ENCODE measurements around the gene SH3GL3. TPM values are rescaled to one million over a fixed set of nuclear protein-coding genes. Genes with fewer than 3 reads are reported as not detected.

The SH3GL3 gene
- polyA plus RNA-seq, 2 donors: 3.3 to 8.3 TPM

GRCh38 chr15:83475551-83475950 is 28.4 kb downstream of the SH3GL3 start:
- Histone ChIP-seq H3K27me3 (ENCODE audit: control insufficient read depth in 1 of 2, insufficient read depth in 2 of 2, low read length in 2 of 2) (no peaks in the 10 kb centered on the region), H3K4me3 (ENCODE audit: low read depth in 1 of 2, low read length in 2 of 2) (no peak overlapping the region), H3K9me3 (ENCODE audit: control insufficient read depth in 2 of 2, insufficient read depth in 1 of 2, low read depth in 1 of 2, low read length in 1 of 2) (no peaks in the 10 kb centered on the region), H3K4me1 (ENCODE audit: control insufficient read depth in 2 of 2, insufficient read depth in 2 of 2, low read length in 1 of 2) (no peaks in the 10 kb centered on the region), H3K27ac (ENCODE audit: low read depth in 2 of 2, low read length in 1 of 2) (no peak overlapping the region), H3K36me3 (ENCODE audit: control insufficient read depth in 2 of 2, insufficient read depth in 2 of 2, low read length in 1 of 2) (no peaks in the 10 kb centered on the region)
- 86 to 87% methylated on average over 2 of the region's 2 CpGs for WGBS, 2 donors

- Histone ChIP-seq H3K4me3 (ENCODE audit: low read depth in 1 of 2, low read length in 2 of 2) (no peak overlapping the region), H3K27ac (ENCODE audit: low read depth in 2 of 2, low read length in 1 of 2) (no peak overlapping the region), H3K27me3 (ENCODE audit: control insufficient read depth in 1 of 2, insufficient read depth in 2 of 2, low read length in 2 of 2) (no peaks in the 10 kb centered on the region), H3K9me3 (ENCODE audit: control insufficient read depth in 2 of 2, insufficient read depth in 1 of 2, low read depth in 1 of 2, low read length in 1 of 2) (no peaks in the 10 kb centered on the region), H3K4me1 (ENCODE audit: control insufficient read depth in 2 of 2, insufficient read depth in 2 of 2, low read length in 1 of 2) (no peaks in the 10 kb centered on the region), H3K36me3 (ENCODE audit: control insufficient read depth in 2 of 2, insufficient read depth in 2 of 2, low read length in 1 of 2) (no peaks in the 10 kb centered on the region)
- WGBS, 2 donors: 78% methylated on average over 2 of the region's 2 CpGs
Observed at GRCh38 chr15:83476066-83476465, 28.9 kb downstream of the SH3GL3 start.

DNA sequence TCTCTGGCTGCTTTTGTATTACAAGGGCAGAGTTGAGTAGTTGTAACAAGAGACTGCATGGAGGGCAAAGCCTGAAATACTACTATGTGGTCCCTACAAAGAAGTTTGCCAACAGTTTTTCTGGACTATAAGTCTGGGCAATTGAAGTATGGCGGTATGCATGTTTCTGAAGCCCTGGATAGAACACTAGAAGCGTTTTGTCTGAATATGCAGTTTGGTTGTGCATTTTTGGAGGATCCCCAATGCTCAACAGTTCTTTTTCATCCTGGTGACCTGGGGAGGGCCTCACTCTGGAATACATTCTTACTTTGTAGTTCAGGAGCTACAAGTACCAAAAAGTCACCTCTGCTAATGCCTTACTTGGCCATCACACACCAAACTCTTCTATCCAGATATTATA is 29.6 kb downstream of the SH3GL3 start:
- Histone ChIP-seq H3K27ac (ENCODE audit: low read depth in 2 of 2, low read length in 1 of 2) (no peak overlapping the region), H3K27me3 (ENCODE audit: control insufficient read depth in 1 of 2, insufficient read depth in 2 of 2, low read length in 2 of 2) (no peaks in the 10 kb centered on the region), H3K4me1 (ENCODE audit: control insufficient read depth in 2 of 2, insufficient read depth in 2 of 2, low read length in 1 of 2) (no peaks in the 10 kb centered on the region), H3K4me3 (ENCODE audit: low read depth in 1 of 2, low read length in 2 of 2) (no peak overlapping the region), H3K36me3 (ENCODE audit: control insufficient read depth in 2 of 2, insufficient read depth in 2 of 2, low read length in 1 of 2) (no peaks in the 10 kb centered on the region), H3K9me3 (ENCODE audit: control insufficient read depth in 2 of 2, insufficient read depth in 1 of 2, low read depth in 1 of 2, low read length in 1 of 2) (no peaks in the 10 kb centered on the region)
- 88 to 89% methylated on average over 2 of the region's 2 CpGs for WGBS, 2 donors

DNA sequence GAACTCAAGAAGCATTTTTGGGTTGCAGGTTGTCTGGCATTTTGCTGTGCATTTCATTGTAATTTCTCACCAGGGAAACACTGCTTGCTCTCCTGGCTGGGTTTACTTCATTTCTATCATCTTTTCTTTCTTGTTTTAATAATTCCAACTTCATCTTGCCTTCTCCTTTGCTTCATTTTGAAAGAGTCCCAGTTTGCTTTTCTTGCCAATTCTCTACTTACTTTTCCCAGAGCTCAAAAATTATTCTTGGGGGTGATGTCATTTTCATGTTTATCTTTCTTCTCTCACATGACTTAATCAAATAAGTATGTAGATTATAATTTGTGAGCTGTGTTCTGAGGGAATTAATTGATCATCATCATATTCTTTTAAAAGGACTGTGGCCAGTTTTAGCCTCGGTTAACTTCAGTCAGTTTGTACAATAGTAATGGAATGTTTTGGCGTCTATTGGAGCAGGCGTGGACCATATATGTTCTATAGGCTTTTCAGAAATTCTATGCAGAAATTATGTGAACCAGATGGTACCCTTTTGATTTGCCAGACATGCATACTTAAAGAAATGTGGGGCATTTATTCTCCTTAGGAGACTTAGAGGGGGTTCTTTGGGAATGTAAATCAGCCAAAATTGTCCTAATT is 30.1 kb downstream of the SH3GL3 start:
- Histone ChIP-seq H3K36me3 (ENCODE audit: control insufficient read depth in 2 of 2, insufficient read depth in 2 of 2, low read length in 1 of 2) (no peaks in the 10 kb centered on the region), H3K4me3 (ENCODE audit: low read depth in 1 of 2, low read length in 2 of 2) (no peak overlapping the region), H3K27ac (ENCODE audit: low read depth in 2 of 2, low read length in 1 of 2) (no peak overlapping the region), H3K4me1 (ENCODE audit: control insufficient read depth in 2 of 2, insufficient read depth in 2 of 2, low read length in 1 of 2) (no peaks in the 10 kb centered on the region), H3K9me3 (ENCODE audit: control insufficient read depth in 2 of 2, insufficient read depth in 1 of 2, low read depth in 1 of 2, low read length in 1 of 2) (no peaks in the 10 kb centered on the region), H3K27me3 (ENCODE audit: control insufficient read depth in 1 of 2, insufficient read depth in 2 of 2, low read length in 2 of 2) (no peaks in the 10 kb centered on the region)
- WGBS, 2 donors: 65 to 68% methylated on average over 3 of the region's 3 CpGs

DNA sequence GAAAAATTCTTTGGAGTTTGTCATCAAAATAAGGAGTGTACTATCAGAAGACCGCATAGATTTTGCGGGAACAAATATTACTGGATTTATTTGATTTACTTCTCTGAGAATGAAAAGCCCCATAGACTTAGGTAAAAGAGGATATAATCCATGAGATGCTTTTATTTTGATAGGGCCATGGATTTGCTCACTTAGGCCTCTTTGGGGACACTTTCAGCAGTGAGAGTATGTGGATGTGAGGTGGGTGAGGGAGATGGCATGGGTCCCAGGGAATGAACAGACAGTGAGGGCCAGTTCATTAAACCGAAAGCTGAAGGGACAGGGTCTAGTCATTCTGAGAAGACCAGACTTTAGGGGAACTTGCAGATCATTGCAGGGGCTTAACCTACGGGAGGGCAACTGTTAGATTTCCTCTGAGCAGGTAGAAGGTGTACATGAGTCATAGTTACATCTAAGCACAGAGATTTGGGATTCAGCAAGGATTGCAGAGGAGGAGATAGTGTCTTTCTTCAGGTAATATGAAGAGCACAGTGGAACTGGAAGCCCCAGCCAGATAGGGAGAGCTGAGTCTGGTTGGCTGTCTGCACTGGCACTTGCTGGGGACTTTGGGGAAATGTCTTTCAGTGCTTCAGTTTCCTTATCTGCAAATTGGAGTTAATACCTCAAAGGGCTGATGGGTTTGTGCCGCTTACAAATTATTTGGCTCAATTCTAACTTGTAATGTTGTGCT is 30.8 kb downstream of the SH3GL3 start:
- Histone ChIP-seq H3K4me3 (ENCODE audit: low read depth in 1 of 2, low read length in 2 of 2) (no peak overlapping the region), H3K9me3 (ENCODE audit: control insufficient read depth in 2 of 2, insufficient read depth in 1 of 2, low read depth in 1 of 2, low read length in 1 of 2) (no peaks in the 10 kb centered on the region), H3K27me3 (ENCODE audit: control insufficient read depth in 1 of 2, insufficient read depth in 2 of 2, low read length in 2 of 2) (no peaks in the 10 kb centered on the region), H3K27ac (ENCODE audit: low read depth in 2 of 2, low read length in 1 of 2) (no peak overlapping the region), H3K4me1 (ENCODE audit: control insufficient read depth in 2 of 2, insufficient read depth in 2 of 2, low read length in 1 of 2) (no peaks in the 10 kb centered on the region), H3K36me3 (ENCODE audit: control insufficient read depth in 2 of 2, insufficient read depth in 2 of 2, low read length in 1 of 2) (no peaks in the 10 kb centered on the region)
- WGBS, 2 donors: 87 to 88% methylated on average over 5 of the region's 5 CpGs

GRCh38 chr15:83483612-83484011 is 36.5 kb downstream of the SH3GL3 start:
- WGBS, 2 donors: 94 to 95% methylated on average over 1 of the region's 1 CpG
- no peaks in the 10 kb centered on the region for H3K36me3 ChIP-seq (ENCODE audit: control insufficient read depth in 2 of 2, insufficient read depth in 2 of 2, low read length in 1 of 2)
- no peak overlapping the region for H3K4me3 ChIP-seq (ENCODE audit: low read depth in 1 of 2, low read length in 2 of 2)
- peaks cover 0 to 3% of the 10 kb centered on the region in 2 donors for H3K9me3 ChIP-seq (ENCODE audit: control insufficient read depth in 2 of 2, insufficient read depth in 1 of 2, low read depth in 1 of 2, low read length in 1 of 2)
- H3K4me1 ChIP-seq (ENCODE audit: control insufficient read depth in 2 of 2, insufficient read depth in 2 of 2, low read length in 1 of 2): no peaks in the 10 kb centered on the region
- no peaks in the 10 kb centered on the region for H3K27me3 ChIP-seq (ENCODE audit: control insufficient read depth in 1 of 2, insufficient read depth in 2 of 2, low read length in 2 of 2)
- no peak overlapping the region for H3K27ac ChIP-seq (ENCODE audit: low read depth in 2 of 2, low read length in 1 of 2)

DNA sequence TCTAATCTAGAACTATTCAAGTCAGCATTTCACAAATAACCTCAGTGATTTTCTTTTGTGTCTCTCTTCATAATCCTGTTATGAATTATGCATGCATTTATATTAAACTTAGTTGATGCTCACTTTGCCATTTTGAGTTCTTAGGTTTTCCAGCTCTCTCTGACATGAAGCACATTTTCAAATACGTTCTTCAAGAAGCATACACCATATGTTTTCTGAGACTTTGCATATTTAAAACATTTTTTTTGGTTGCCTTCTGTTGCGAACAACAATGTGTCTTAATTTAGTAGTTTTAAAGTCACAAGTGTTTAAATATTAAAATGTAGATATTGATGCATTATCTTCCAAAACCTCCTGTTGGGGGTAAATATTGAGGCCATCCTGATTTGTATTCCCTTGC is 37.5 kb downstream of the SH3GL3 start:
- H3K27ac ChIP-seq (ENCODE audit: low read depth in 2 of 2, low read length in 1 of 2): no peak overlapping the region
- H3K27me3 ChIP-seq (ENCODE audit: control insufficient read depth in 1 of 2, insufficient read depth in 2 of 2, low read length in 2 of 2): no peaks in the 10 kb centered on the region
- H3K4me3 ChIP-seq (ENCODE audit: low read depth in 1 of 2, low read length in 2 of 2): no peak overlapping the region
- H3K4me1 ChIP-seq (ENCODE audit: control insufficient read depth in 2 of 2, insufficient read depth in 2 of 2, low read length in 1 of 2): no peaks in the 10 kb centered on the region
- no peaks in the 10 kb centered on the region for H3K36me3 ChIP-seq (ENCODE audit: control insufficient read depth in 2 of 2, insufficient read depth in 2 of 2, low read length in 1 of 2)
- peaks cover 0 to 3% of the 10 kb centered on the region in 2 donors for H3K9me3 ChIP-seq (ENCODE audit: control insufficient read depth in 2 of 2, insufficient read depth in 1 of 2, low read depth in 1 of 2, low read length in 1 of 2)
- 75 to 90% methylated on average over 2 of the region's 2 CpGs for WGBS, 2 donors

- no peaks in the 10 kb centered on the region for H3K36me3 ChIP-seq (ENCODE audit: control insufficient read depth in 2 of 2, insufficient read depth in 2 of 2, low read length in 1 of 2)
- no peaks in the 10 kb centered on the region for H3K4me1 ChIP-seq (ENCODE audit: control insufficient read depth in 2 of 2, insufficient read depth in 2 of 2, low read length in 1 of 2)
- H3K4me3 ChIP-seq (ENCODE audit: low read depth in 1 of 2, low read length in 2 of 2): no peak overlapping the region
- H3K9me3 ChIP-seq (ENCODE audit: control insufficient read depth in 2 of 2, insufficient read depth in 1 of 2, low read depth in 1 of 2, low read length in 1 of 2): peaks cover 0 to 3% of the 10 kb centered on the region in 2 donors
- H3K27me3 ChIP-seq (ENCODE audit: control insufficient read depth in 1 of 2, insufficient read depth in 2 of 2, low read length in 2 of 2): peaks cover 0 to 5% of the 10 kb centered on the region in 2 donors
- no peak overlapping the region for H3K27ac ChIP-seq (ENCODE audit: low read depth in 2 of 2, low read length in 1 of 2)
Observed at GRCh38 chr15:83486363-83486762, 39.2 kb downstream of the SH3GL3 start.

DNA sequence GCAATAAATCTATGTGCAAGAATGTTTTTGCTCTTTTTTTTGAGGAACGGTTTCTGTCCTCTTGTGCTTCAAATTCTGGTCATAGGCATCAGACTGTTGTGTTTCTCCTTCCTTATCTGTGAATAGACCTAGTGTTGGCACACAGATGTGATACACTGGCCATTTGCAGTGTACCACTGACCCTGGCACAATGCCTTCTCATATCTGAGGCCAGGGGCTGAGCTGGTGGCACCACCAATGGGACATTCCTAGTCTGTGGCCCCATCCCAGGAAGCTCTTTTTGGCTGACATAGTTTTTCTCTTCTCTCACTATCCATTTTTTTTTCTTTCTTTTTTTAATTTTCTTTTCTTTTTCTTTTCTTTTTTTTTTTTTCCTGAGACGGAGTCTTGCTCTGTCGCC is 40.4 kb downstream of the SH3GL3 start:
- no peak overlapping the region for H3K27ac ChIP-seq (ENCODE audit: low read depth in 2 of 2, low read length in 1 of 2)
- no peaks in the 10 kb centered on the region for H3K36me3 ChIP-seq (ENCODE audit: control insufficient read depth in 2 of 2, insufficient read depth in 2 of 2, low read length in 1 of 2)
- H3K4me3 ChIP-seq (ENCODE audit: low read depth in 1 of 2, low read length in 2 of 2): no peak overlapping the region
- peaks cover 0 to 3% of the 10 kb centered on the region in 2 donors for H3K9me3 ChIP-seq (ENCODE audit: control insufficient read depth in 2 of 2, insufficient read depth in 1 of 2, low read depth in 1 of 2, low read length in 1 of 2)
- WGBS, 2 donors: 79 to 91% methylated on average over 3 of the region's 3 CpGs
- H3K27me3 ChIP-seq (ENCODE audit: control insufficient read depth in 1 of 2, insufficient read depth in 2 of 2, low read length in 2 of 2): peaks cover 0 to 5% of the 10 kb centered on the region in 2 donors
- H3K4me1 ChIP-seq (ENCODE audit: control insufficient read depth in 2 of 2, insufficient read depth in 2 of 2, low read length in 1 of 2): no peaks in the 10 kb centered on the region

GRCh38 chr15:83489690-83490089 is 42.5 kb downstream of the SH3GL3 start:
- Histone ChIP-seq H3K9me3 (ENCODE audit: control insufficient read depth in 2 of 2, insufficient read depth in 1 of 2, low read depth in 1 of 2, low read length in 1 of 2) (no peaks in the 10 kb centered on the region), H3K27ac (ENCODE audit: low read depth in 2 of 2, low read length in 1 of 2) (no peak overlapping the region), H3K36me3 (ENCODE audit: control insufficient read depth in 2 of 2, insufficient read depth in 2 of 2, low read length in 1 of 2) (no peaks in the 10 kb centered on the region), H3K4me3 (ENCODE audit: low read depth in 1 of 2, low read length in 2 of 2) (no peak overlapping the region), H3K4me1 (ENCODE audit: control insufficient read depth in 2 of 2, insufficient read depth in 2 of 2, low read length in 1 of 2) (no peaks in the 10 kb centered on the region), H3K27me3 (ENCODE audit: control insufficient read depth in 1 of 2, insufficient read depth in 2 of 2, low read length in 2 of 2) (peaks cover 0 to 5% of the 10 kb centered on the region in 2 donors)
- 84 to 87% methylated on average over 2 of the region's 2 CpGs for WGBS, 2 donors
